GM21423 (cell line): ENCODE data around the gene CAMK1D.

ENCODE experiments used
- ATAC-seq: cut with Tn5 transposase; IDR thresholded peaks from one replicate; pipeline ENCODE4 v1.9.1; 2021; ENCODE audit warnings: mild to moderate bottlenecking, moderate library complexity; ENCODE audit not compliant: unreplicated experiment

Gene CAMK1D

GRCh38 chr10:12459762-12460161 lies 110.4 kb downstream of the CAMK1D start:
- no peak for ATAC-seq

- peak; percentile 47 for ATAC-seq
Measured at GRCh38 chr10:12463459-12463838, 114.1 kb downstream of the CAMK1D start.

- no peak for ATAC-seq
Measured at GRCh38 chr10:12465385-12466136, 116.2 kb downstream of the CAMK1D start.

- no peak for ATAC-seq
Measured at GRCh38 chr10:12466704-12467305, 117.5 kb downstream of the CAMK1D start.

- ATAC-seq, result no peak
Measured at GRCh38 chr10:12469345-12469744, 120.0 kb downstream of the CAMK1D start.

GRCh38 chr10:12470719-12471118 lies 121.4 kb downstream of the CAMK1D start:
- no peak for ATAC-seq

- no peak for ATAC-seq
Measured at GRCh38 chr10:12471135-12471534, 121.8 kb downstream of the CAMK1D start.

- no peak for ATAC-seq
Measured at GRCh38 chr10:12473491-12473890, 124.1 kb downstream of the CAMK1D start.

GRCh38 chr10:12474727-12475412 lies 125.5 kb downstream of the CAMK1D start:
- ATAC-seq, result no peak

GRCh38 chr10:12476656-12477055 lies 127.3 kb downstream of the CAMK1D start:
- ATAC-seq, result no peak

- ATAC-seq, result no peak
Measured at GRCh38 chr10:12479437-12479844, 130.1 kb downstream of the CAMK1D start.

- ATAC-seq, result no peak
Measured at GRCh38 chr10:12479924-12480323, 130.6 kb downstream of the CAMK1D start.

- ATAC-seq, result no peak
Measured at GRCh38 chr10:12480440-12480839, 131.1 kb downstream of the CAMK1D start.

GRCh38 chr10:12481924-12482323 lies 132.6 kb downstream of the CAMK1D start:
- ATAC-seq, result no peak

GRCh38 chr10:12482587-12482986 lies 133.2 kb downstream of the CAMK1D start:
- no peak for ATAC-seq

GRCh38 chr10:12484002-12484918 lies 134.9 kb downstream of the CAMK1D start:
- ATAC-seq, result no peak

- peak; percentile 51 for ATAC-seq
Measured at GRCh38 chr10:12484941-12485805, 135.8 kb downstream of the CAMK1D start.

GRCh38 chr10:12487366-12487765 lies 138.0 kb downstream of the CAMK1D start:
- ATAC-seq, result no peak

GRCh38 chr10:12488626-12489025 lies 139.3 kb downstream of the CAMK1D start:
- no peak for ATAC-seq

GRCh38 chr10:12489357-12489756 lies 140.0 kb downstream of the CAMK1D start:
- no peak for ATAC-seq
